ENCODE data around the gene SLC16A1.

- TF ChIP-seq, protein P1, sequence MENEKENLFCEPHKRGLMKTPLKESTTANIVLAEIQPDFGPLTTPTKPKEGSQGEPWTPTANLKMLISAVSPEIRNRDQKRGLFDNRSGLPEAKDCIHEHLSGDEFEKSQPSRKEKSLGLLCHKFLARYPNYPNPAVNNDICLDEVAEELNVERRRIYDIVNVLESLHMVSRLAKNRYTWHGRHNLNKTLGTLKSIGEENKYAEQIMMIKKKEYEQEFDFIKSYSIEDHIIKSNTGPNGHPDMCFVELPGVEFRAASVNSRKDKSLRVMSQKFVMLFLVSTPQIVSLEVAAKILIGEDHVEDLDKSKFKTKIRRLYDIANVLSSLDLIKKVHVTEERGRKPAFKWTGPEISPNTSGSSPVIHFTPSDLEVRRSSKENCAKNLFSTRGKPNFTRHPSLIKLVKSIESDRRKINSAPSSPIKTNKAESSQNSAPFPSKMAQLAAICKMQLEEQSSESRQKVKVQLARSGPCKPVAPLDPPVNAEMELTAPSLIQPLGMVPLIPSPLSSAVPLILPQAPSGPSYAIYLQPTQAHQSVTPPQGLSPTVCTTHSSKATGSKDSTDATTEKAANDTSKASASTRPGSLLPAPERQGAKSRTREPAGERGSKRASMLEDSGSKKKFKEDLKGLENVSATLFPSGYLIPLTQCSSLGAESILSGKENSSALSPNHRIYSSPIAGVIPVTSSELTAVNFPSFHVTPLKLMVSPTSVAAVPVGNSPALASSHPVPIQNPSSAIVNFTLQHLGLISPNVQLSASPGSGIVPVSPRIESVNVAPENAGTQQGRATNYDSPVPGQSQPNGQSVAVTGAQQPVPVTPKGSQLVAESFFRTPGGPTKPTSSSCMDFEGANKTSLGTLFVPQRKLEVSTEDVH (IDR thresholded peaks at IDR 0.05; ENCODE audit: low read depth, partially characterized antibody) = no peak
- TF ChIP-seq POLR2A (IDR thresholded peaks at IDR 0.05; ENCODE audit: low read depth, low read length) (no peak), SMARCA5 (IDR thresholded peaks at IDR 0.05) (no peak), POLR2AphosphoS2 (IDR thresholded peaks at IDR 0.05; ENCODE audit: low read depth, low read length) (no peak), CBX5 (IDR thresholded peaks at IDR 0.05; ENCODE audit: low read depth) (no peak), CTCF (IDR thresholded peaks at IDR 0.05 in 2 of 3, conservative IDR thresholded peaks at IDR 0.05 in 1 of 3; ENCODE audit: control insufficient read depth in 2 of 3, extremely low read depth in 1 of 3, insufficient read depth in 1 of 3, low read depth in 3 of 3, low read length in 3 of 3) (no peak), TBL1XR1 (IDR thresholded peaks at IDR 0.05; ENCODE audit: low read depth, low read length) (no peak)
Measured at GRCh38 chr1:112869895-112870294, 86.1 kb downstream of the SLC16A1 start.
